ENCODE measurements around the gene P2RX6.
"Not testable (repeated sequence)": the region's sequence is repeated elsewhere in the genome, so short reads cannot be mapped to it uniquely, and the experiment has no call there.

P2RX6 gene

DNA sequence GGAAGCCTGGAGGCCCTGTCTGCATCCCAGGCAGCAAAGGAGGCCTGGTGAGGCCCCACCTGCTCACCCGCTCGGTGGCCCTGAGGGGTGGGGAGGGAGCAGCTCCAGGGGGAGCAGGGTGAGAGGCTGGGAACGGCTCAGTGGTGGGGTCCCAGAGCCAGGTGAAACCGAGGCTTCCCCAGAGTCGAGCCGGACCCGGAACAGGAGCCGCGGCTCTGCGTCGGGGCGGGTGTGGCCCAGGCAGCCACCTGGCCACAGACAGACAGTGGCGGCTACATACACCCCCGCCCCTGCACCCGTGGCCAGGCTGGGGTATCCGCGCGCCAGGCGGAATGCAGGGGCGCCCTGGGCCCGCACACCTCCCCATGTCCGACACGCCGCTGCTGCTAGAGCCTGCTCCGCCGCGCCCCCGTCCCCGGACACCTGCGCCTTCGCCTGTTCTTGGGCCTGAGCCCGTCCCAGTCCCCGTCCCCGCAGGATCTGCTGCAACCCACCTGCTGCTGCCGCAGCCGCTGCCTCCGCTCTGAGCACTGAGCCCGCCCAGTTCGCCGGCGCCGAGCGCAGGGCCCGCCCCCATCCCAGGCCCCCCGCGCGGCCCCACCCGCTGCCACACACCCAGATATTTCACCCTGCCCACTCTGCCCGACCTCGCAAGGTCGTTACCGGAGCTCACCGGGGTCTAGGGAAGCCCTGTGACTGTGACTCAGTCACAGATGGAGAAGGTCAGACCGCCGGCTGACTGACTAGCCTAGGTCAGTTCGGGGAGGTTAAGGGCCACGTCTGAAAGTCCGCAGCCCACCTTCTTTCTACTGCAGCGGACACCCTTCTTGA lies 17.3 kb downstream of the P2RX6 start, which contains the start of gene SLC7A4:
Gene SLC7A4 (minus strand): TSS at position 525 of the 831 bp plus-strand sequence. CDS start 749 bp downstream, outside the sequence.
- DNase-seq (ENCODE audit: low read depth), result no peak
- no peak within 1 kb of the TSS for H3K4me3 ChIP-seq (ENCODE audit: low read depth, low read length)
- TF ChIP-seq, protein P1, sequence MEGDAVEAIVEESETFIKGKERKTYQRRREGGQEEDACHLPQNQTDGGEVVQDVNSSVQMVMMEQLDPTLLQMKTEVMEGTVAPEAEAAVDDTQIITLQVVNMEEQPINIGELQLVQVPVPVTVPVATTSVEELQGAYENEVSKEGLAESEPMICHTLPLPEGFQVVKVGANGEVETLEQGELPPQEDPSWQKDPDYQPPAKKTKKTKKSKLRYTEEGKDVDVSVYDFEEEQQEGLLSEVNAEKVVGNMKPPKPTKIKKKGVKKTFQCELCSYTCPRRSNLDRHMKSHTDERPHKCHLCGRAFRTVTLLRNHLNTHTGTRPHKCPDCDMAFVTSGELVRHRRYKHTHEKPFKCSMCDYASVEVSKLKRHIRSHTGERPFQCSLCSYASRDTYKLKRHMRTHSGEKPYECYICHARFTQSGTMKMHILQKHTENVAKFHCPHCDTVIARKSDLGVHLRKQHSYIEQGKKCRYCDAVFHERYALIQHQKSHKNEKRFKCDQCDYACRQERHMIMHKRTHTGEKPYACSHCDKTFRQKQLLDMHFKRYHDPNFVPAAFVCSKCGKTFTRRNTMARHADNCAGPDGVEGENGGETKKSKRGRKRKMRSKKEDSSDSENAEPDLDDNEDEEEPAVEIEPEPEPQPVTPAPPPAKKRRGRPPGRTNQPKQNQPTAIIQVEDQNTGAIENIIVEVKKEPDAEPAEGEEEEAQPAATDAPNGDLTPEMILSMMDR (IDR thresholded peaks at IDR 0.05; ENCODE audit: control insufficient read depth, extremely low read depth, insufficient read depth), result no peak

GRCh38 chr22:21032868-21033688 lies 18.1 kb downstream of the P2RX6 start:
- TF ChIP-seq, protein P1 (IDR thresholded peaks at IDR 0.05; ENCODE audit: control insufficient read depth, extremely low read depth, insufficient read depth), result no peak
- H3K4me3 ChIP-seq (ENCODE audit: low read depth, low read length), result no peak overlapping the region
- no peak for DNase-seq (ENCODE audit: low read depth)

DNA sequence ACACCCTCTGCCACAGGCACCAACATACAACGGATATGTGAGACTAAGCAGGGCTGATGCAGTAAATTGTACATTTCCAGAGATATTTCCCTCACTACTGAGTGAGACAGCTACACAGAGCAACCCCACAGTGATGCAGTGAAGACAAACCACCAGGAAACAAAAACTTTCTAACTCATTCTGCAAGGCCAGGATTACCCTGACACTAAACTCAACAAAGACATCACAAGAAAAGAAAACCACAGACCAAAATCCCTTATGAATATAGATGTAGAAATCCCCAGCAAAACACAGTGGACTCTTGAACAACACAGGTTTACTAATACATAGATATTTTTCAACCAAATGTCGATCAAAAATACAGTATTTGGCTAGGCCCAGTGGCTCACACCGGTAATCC lies 18.9 kb downstream of the P2RX6 start:
- TF ChIP-seq, protein P1 (IDR thresholded peaks at IDR 0.05; ENCODE audit: control insufficient read depth, extremely low read depth, insufficient read depth), result no peak
- DNase-seq (ENCODE audit: low read depth), result no peak

GRCh38 chr22:21034989-21035388 lies 20.0 kb downstream of the P2RX6 start:
- TF ChIP-seq, protein P1 (IDR thresholded peaks at IDR 0.05; ENCODE audit: control insufficient read depth, extremely low read depth, insufficient read depth), result no peak

More for the DNA sequence above, 18.9 kb downstream of the P2RX6 start:
- no peak overlapping the region for H3K4me3 ChIP-seq (ENCODE audit: low read depth, low read length)

DNA sequence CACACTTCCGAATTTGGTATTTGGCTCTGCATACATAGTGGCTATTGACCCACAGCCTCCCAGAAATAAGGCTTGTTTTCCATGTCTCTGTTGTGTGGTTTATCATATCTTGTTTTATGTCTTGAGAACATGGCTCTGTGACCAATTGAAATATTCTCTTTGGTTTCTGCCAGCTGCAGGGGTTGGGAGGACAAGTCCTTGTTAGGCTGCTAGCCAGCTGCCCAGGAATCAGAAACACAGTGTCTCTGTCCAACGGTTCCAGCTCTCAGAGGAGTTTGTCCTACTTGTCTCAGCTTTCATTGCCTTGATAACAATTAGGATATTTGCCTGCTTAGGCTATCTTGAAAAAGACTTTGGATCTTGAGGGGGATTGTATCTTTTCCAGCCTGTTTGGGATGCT lies 23.4 kb downstream of the P2RX6 start:
- no peak overlapping the region for H3K4me3 ChIP-seq (ENCODE audit: low read depth, low read length)
- TF ChIP-seq, protein P1 (IDR thresholded peaks at IDR 0.05; ENCODE audit: control insufficient read depth, extremely low read depth, insufficient read depth), result no peak
- DNase-seq (ENCODE audit: low read depth), result no peak

More at GRCh38 chr22:21034989-21035388, 20.0 kb downstream of the P2RX6 start:
- no peak overlapping the region for H3K4me3 ChIP-seq (ENCODE audit: low read depth, low read length)
- no peak for DNase-seq (ENCODE audit: low read depth)

- not testable (repeated sequence) for H3K4me3 ChIP-seq (ENCODE audit: low read depth, low read length); DNase-seq (ENCODE audit: low read depth)
Observed at GRCh38 chr22:21039158-21039557, 24.2 kb downstream of the P2RX6 start.

- TF ChIP-seq, protein P1 (IDR thresholded peaks at IDR 0.05; ENCODE audit: control insufficient read depth, extremely low read depth, insufficient read depth), result no peak
- no peak overlapping the region for H3K4me3 ChIP-seq (ENCODE audit: low read depth, low read length)
- DNase-seq (ENCODE audit: low read depth), result no peak
Observed at GRCh38 chr22:21041937-21042336, 27.0 kb downstream of the P2RX6 start.

All from LNCaP clone FGC (cell line).